Heart left ventricle (tissue), 16 donors: ENCODE measurements around the gene DHCR7. TPM values are rescaled to one million over a fixed set of nuclear protein-coding genes. Genes with fewer than 3 reads are reported as not detected.

Source experiments
- ATAC-seq, 4 donors: fragments of 200-7000 bp; cut with Tn5 transposase; one replicate each; pipeline ENCODE4 v1.9.1; 2020 to 2022; ENCODE audit warnings: moderate library complexity in 4 of 4, mild to moderate bottlenecking in 3 of 4, moderate number of reproducible peaks in 1 of 4
- DNase-seq, 5 donors: peaks; one replicate each; pipeline ENCODE4 v3.0.0-alpha.2; 2020
- H3K27ac ChIP-seq, 12 donors: fragments of 200-600 bp; sonication (generic) in 4 of 12; one replicate each; pipeline versions ENCODE4 v1.5.0 to v1.8.0; 2016 to 2022; ENCODE audit warnings: mild to moderate bottlenecking in 2 of 12
- H3K27me3 ChIP-seq, 9 donors: fragments of 200-600 bp; sonication (generic) in 2 of 9; one replicate each; pipeline versions ENCODE4 v1.5.1 to v1.8.0; 2016 to 2022; ENCODE audit warnings: mild to moderate bottlenecking in 3 of 9
- H3K36me3 ChIP-seq, 9 donors: fragments of 200-600 bp; sonication (generic) in 2 of 9; one replicate each; pipeline versions ENCODE4 v1.5.0 to v1.8.0; 2018 to 2022; ENCODE audit warnings: mild to moderate bottlenecking in 2 of 9
- H3K4me1 ChIP-seq, 12 donors: fragments of 200-600 bp; sonication (generic) in 4 of 12; one replicate each; pipeline versions ENCODE4 v1.5.0 to v1.8.0; 2016 to 2022; ENCODE audit warnings: mild to moderate bottlenecking in 3 of 12
- H3K4me3 ChIP-seq, 12 donors: fragments of 200-600 bp; sonication (generic) in 4 of 12; one replicate each; pipeline versions ENCODE4 v1.5.0 to v1.8.0; 2017 to 2022; ENCODE audit warnings: mild to moderate bottlenecking in 9 of 12, moderate library complexity in 4 of 12
- H3K9me3 ChIP-seq, 12 donors: fragments of 200-600 bp; sonication (generic) in 4 of 12; one replicate each; pipeline versions ENCODE4 v1.5.0 to v1.8.0; 2016 to 2022; ENCODE audit warnings: mild to moderate bottlenecking in 1 of 12
- CTCF ChIP-seq, 12 donors: fragments of 200-600 bp; sonication (generic) in 4 of 12; IDR thresholded peaks; one replicate each; pipeline versions ENCODE4 v1.5.0 to v1.8.0; 2018 to 2022; ENCODE audit warnings: antibody characterized with exemption in 12 of 12, mild to moderate bottlenecking in 5 of 12
- POLR2A ChIP-seq, 2 donors: fragments of 450-650 bp; IDR thresholded peaks; one replicate each; pipeline ENCODE4 v1.6.1; 2017; ENCODE audit warnings: antibody characterized with exemption in 2 of 2, mild to moderate bottlenecking in 2 of 2, moderate library complexity in 2 of 2
- WGBS, 4 donors: extraction: QIAGEN DNeasy Blood & Tissue Kit in 2 of 4; methylation state at CpG; one replicate each; pipeline versions ENCODE4 v1.1.5 to v1.1.7; 2013 to 2018; 5-methylcytosine and 5-hydroxymethylcytosine counted together
- intact Hi-C, 10 donors: fragments of 100-400 bp; cut with DNase I; formaldehyde crosslinking; loops; one replicate each; pipeline versions ENCODE4 v1.11.1 to v1.14.2; 2022
- long read RNA-seq, 3 donors: library from polyadenylated mRNA; unstranded; transcript quantifications; one replicate each; pipeline ENCODE4 v2.0.0, GENCODE V29; 2020 to 2021
- polyA plus RNA-seq, 2 donors: library from polyadenylated mRNA; stranded (reverse); fragments of 200-250 nt; gene quantifications; one replicate each; pipeline ENCODE4 v1.2.3, GENCODE V29; 2013
- total RNA-seq, 9 donors: library from RNA; depleted of rRNA in 2 of 9; stranded (reverse); fragments of >200 nt in 2 of 9; fragmentation: NEBNext Ultra II Directional in 3 of 9; extraction: Animal tissue kit (Norgen Biotek cat#: 25700) in 3 of 9; gene quantifications; one replicate each; pipeline versions ENCODE4 v1.1.0 to v1.2.4, GENCODE V29; 2016 to 2023
- donor health status: ischemic (EF 13 %, LVEDD 7.1; RV severe dilation, severe dysfunction).
- donor health status: healthy with polysubstance abuse.
- donor health status: DM: no; HTN: yes; CAD: no.
- donor health status: DM: no; HTN: no; CAD: no.
- donor health status: ischemic (EF 25% LVEDD 6.9; RV normal size, moderate dysfunction).
- donor health status: ischemic (EF 25% LVEDD 5.7; RV mildly dilated, moderate dysfunction).
- donor health status: healthy.
- donor health status: DM: yes; HTN: yes; CAD: no.
- donor health status: ischemic (EF 35%, LVEDD 5.7; RV mildly dilated, moderate dysfunction).
- donor health status: nonischemic (EF 11% LVEDD 7.7; RV severe dilation, severe dysfunction).
- donor health status: DM: yes; HTN: yes; CAD: no.
- donor health status: PGD.
- donor health status: ischemic (EF 29% LVEDD 5.4; RV normal size, mild dysfunction).
- donor health status: nonischemic (EF 23%, LVEDD 6.1; RV moderate dilation, normal function).

Gene DHCR7
- total RNA-seq (10 to 100 TPM; 19.8 to 44.5 (median 30.8) TPM), polyA plus RNA-seq (10 to 100 TPM; 12.6 to 22.2 TPM)
- long read RNA-seq, donor 1, transcript DHCR7-201 (9 exons, 2,666 nt), result major isoform, 30 of 58 reads
- long read RNA-seq, donor 1, partial matches to known transcripts, result 25 of 58 reads
- long read RNA-seq, donor 1, other reads (novel, unspliced or antisense), result 3 of 58 reads
- long read RNA-seq, donor 2, transcript DHCR7-201 (9 exons, 2,666 nt), result major isoform, 156 of 219 reads
- long read RNA-seq, donor 2, partial matches to known transcripts, result 48 of 219 reads
- long read RNA-seq, donor 2, other reads (novel, unspliced or antisense), result 12 of 219 reads
- long read RNA-seq, donor 3, transcript DHCR7-201 (9 exons, 2,666 nt), result major isoform, 55 of 94 reads
- long read RNA-seq, donor 3, partial matches to known transcripts, result 30 of 94 reads
- long read RNA-seq, donor 3, other reads (novel, unspliced or antisense), result 9 of 94 reads

- Histone ChIP-seq H3K27ac (peak within 1 kb of the TSS; percentile 41 to 78 (median 58)), H3K9me3 (peaks cover 0 to 6% (median 0%) of the 10 kb centered on the region in 12 donors), H3K27me3 (no peaks in the 10 kb centered on the region), H3K36me3 (peaks cover 0 to 14% (median 9%) of the 10 kb centered on the region in 9 donors), H3K4me1 (peaks cover 0 to 43% (median 18%) of the 10 kb centered on the region in 12 donors), H3K4me3 (peak within 1 kb of the TSS; percentile 59 to 98 (median 83))
- ATAC-seq (peak; percentile 87 to 91 (median 90)), DNase-seq (peak; percentile 95 to 98 (median 97))
- intact Hi-C loops, result no loop called here
- 1 to 2% (median 1%) methylated on average over 44 to 78 of the region's 78 CpGs for WGBS, 4 donors
- TF ChIP-seq POLR2A (IDR thresholded peaks at IDR 0.05), result peak in 1 of 2 donors; percentile 25
- peak in 1 of 12 donors; percentile 3 for TF ChIP-seq CTCF (IDR thresholded peaks at IDR 0.05)
These were observed at the start of gene DHCR7 for GRCh38 chr11:71448257-71449171. Gene DHCR7 (minus strand): TSS chr11:71448393. CDS start chr11:71444952, 3,441 bp downstream.

- Histone ChIP-seq H3K36me3 (peaks cover 0 to 99% (median 88%) of the 10 kb centered on the region in 9 donors), H3K9me3 (no peaks in the 10 kb centered on the region), H3K27me3 (no peaks in the 10 kb centered on the region), H3K4me1 (peaks cover 0 to 17% (median 3%) of the 10 kb centered on the region in 12 donors), H3K27ac (no peak overlapping the region), H3K4me3 (no peak overlapping the region)
- no peak for TF ChIP-seq POLR2A (IDR thresholded peaks at IDR 0.05)
- DNase-seq (no peak), ATAC-seq (no peak)
- WGBS, 4 donors, result 97 to 98% (median 98%) methylated on average over 13 of the region's 13 CpGs
- intact Hi-C loops, result no loop called here
These were observed 48.2 kb upstream of the DHCR7 start for GRCh38 chr11:71496421-71496820.

GRCh38 chr11:71495286-71496230 lies 47.4 kb upstream of the DHCR7 start:
- TF ChIP-seq POLR2A (IDR thresholded peaks at IDR 0.05) (no peak), CTCF (IDR thresholded peaks at IDR 0.05) (no peak)
- peak in 1 of 5 donors; percentile 10 for DNase-seq
- H3K27me3 ChIP-seq, result no peaks in the 10 kb centered on the region
- WGBS, 4 donors, result 95 to 96% (median 96%) methylated on average over 17 to 20 of the region's 20 CpGs
- intact Hi-C loops, result no loop called here
- no peak overlapping the region for H3K4me3 ChIP-seq
- H3K9me3 ChIP-seq, result no peaks in the 10 kb centered on the region
- H3K27ac ChIP-seq, result no peak overlapping the region
- ATAC-seq, result no peak
- H3K36me3 ChIP-seq, result peaks cover 0 to 99% (median 89%) of the 10 kb centered on the region in 9 donors
- peaks cover 0 to 10% (median 0%) of the 10 kb centered on the region in 12 donors for H3K4me1 ChIP-seq

GRCh38 chr11:71491940-71492339 lies 43.7 kb upstream of the DHCR7 start:
- peaks cover 0 to 89% (median 59%) of the 10 kb centered on the region in 9 donors for H3K36me3 ChIP-seq
- H3K4me1 ChIP-seq, result peaks cover 0 to 8% (median 0%) of the 10 kb centered on the region in 12 donors
- no peaks in the 10 kb centered on the region for H3K9me3 ChIP-seq
- DNase-seq (peak in 1 of 5 donors; percentile 13), ATAC-seq (no peak)
- TF ChIP-seq CTCF (IDR thresholded peaks at IDR 0.05), result no peak
- no peak for TF ChIP-seq POLR2A (IDR thresholded peaks at IDR 0.05)
- H3K27ac ChIP-seq, result no peak overlapping the region
- 90 to 96% (median 95%) methylated on average over 9 of the region's 9 CpGs for WGBS, 4 donors
- no peaks in the 10 kb centered on the region for H3K27me3 ChIP-seq
- no peak overlapping the region for H3K4me3 ChIP-seq
- intact Hi-C loops, result no loop called here
